OCI-LY3 (cell line): ENCODE results near the gene GK.
"Not testable (repeated sequence)": the region's sequence is repeated elsewhere in the genome, so short reads cannot be mapped to it uniquely, and the experiment has no call there.

Experiments
- H2AFZ ChIP-seq: fragments of 200-600, 300-600 bp; shearing (Covaris generic); 2 replicates; pipeline ENCODE4 v1.6.0; 2014; ENCODE audit warnings: antibody characterized with exemption, low read depth, low read length
- H3K27ac ChIP-seq: fragments of 200-600, 300-600 bp; sonication (generic); 2 replicates; pipeline ENCODE4 v1.5.1; 2014; ENCODE audit warnings: mild to moderate bottlenecking, low read length, moderate library complexity, mixed read lengths
- H3K27me3 ChIP-seq: fragments of 200-600, 300-600 bp; sonication (generic); 2 replicates; pipeline ENCODE4 v1.6.1; 2014; ENCODE audit warnings: low read depth, low read length, mixed read lengths
- H3K36me3 ChIP-seq: fragments of 200-600, 300-600 bp; sonication (generic); replicated peaks from 2 replicates; pipeline ENCODE3; 2014; ENCODE audit warnings: low read depth, low read length, mixed read lengths
- H3K4me1 ChIP-seq: fragments of 300-600, 200-600 bp; sonication (generic); 2 replicates; pipeline ENCODE4 v1.6.1; 2014; ENCODE audit warnings: low read length, mixed read lengths
- H3K4me2 ChIP-seq: fragments of 200-600, 300-600 bp; sonication (generic); 2 replicates; pipeline ENCODE4 v1.6.1; 2014; ENCODE audit warnings: low read length, mixed read lengths
- H3K4me3 ChIP-seq: fragments of 300-600, 200-600 bp; sonication (generic); 2 replicates; pipeline ENCODE4 v1.5.1; 2014; ENCODE audit warnings: antibody characterized with exemption, mild to moderate bottlenecking, low read length, moderate library complexity
- H3K79me2 ChIP-seq: fragments of 300-600, 200-600 bp; shearing (Covaris generic); 2 replicates; pipeline ENCODE4 v1.6.1; 2014; ENCODE audit warnings: mild to moderate bottlenecking, low read length, mixed read lengths
- H3K9ac ChIP-seq: fragments of 300-600, 200-600 bp; shearing (Covaris generic); 2 replicates; pipeline ENCODE4 v1.6.0; 2014; ENCODE audit warnings: mild to moderate bottlenecking, low read length, moderate library complexity
- H3K9me3 ChIP-seq: fragments of 200-600, 300-600 bp; shearing (Covaris generic); 2 replicates; pipeline ENCODE4 v1.6.1; 2014; ENCODE audit warnings: low read length, mixed read lengths; ENCODE audit not compliant: insufficient read depth
- H4K20me1 ChIP-seq: fragments of 200-600, 300-600 bp; sonication (generic); 2 replicates; pipeline ENCODE4 v1.6.1; 2016; ENCODE audit warnings: low read length, mixed read lengths; ENCODE audit not compliant: insufficient read depth
- CTCF ChIP-seq: fragments of 200-600, 300-600 bp; sonication (generic); IDR thresholded peaks from 2 replicates; pipeline ENCODE4 v1.5.1; 2014; ENCODE audit warnings: antibody characterized with exemption, low read length, low read depth
- EZH2phosphoT487 ChIP-seq: fragments of 200-600 bp; shearing (Covaris generic); IDR thresholded peaks from 2 replicates; pipeline ENCODE4 v1.6.1; 2018; ENCODE audit warnings: antibody characterized with exemption, mixed run types, low read depth

Gene GK

GRCh38 chrX:30635630-30636029 lies 17.6 kb upstream of the GK start:
- Histone ChIP-seq H3K9ac (no peak overlapping the region), H3K79me2 (no peaks in the 10 kb centered on the region), H4K20me1 (no peaks in the 10 kb centered on the region), H3K36me3 (no peaks in the 10 kb centered on the region), H3K27me3 (no peaks in the 10 kb centered on the region), H3K4me3 (no peak overlapping the region), H2AFZ (no peak overlapping the region), H3K9me3 (no peaks in the 10 kb centered on the region), H3K4me1 (no peaks in the 10 kb centered on the region), H3K27ac (no peak overlapping the region), H3K4me2 (no peak overlapping the region)
- peak; percentile 46 for TF ChIP-seq CTCF
- no peak for TF ChIP-seq EZH2phosphoT487

DNA sequence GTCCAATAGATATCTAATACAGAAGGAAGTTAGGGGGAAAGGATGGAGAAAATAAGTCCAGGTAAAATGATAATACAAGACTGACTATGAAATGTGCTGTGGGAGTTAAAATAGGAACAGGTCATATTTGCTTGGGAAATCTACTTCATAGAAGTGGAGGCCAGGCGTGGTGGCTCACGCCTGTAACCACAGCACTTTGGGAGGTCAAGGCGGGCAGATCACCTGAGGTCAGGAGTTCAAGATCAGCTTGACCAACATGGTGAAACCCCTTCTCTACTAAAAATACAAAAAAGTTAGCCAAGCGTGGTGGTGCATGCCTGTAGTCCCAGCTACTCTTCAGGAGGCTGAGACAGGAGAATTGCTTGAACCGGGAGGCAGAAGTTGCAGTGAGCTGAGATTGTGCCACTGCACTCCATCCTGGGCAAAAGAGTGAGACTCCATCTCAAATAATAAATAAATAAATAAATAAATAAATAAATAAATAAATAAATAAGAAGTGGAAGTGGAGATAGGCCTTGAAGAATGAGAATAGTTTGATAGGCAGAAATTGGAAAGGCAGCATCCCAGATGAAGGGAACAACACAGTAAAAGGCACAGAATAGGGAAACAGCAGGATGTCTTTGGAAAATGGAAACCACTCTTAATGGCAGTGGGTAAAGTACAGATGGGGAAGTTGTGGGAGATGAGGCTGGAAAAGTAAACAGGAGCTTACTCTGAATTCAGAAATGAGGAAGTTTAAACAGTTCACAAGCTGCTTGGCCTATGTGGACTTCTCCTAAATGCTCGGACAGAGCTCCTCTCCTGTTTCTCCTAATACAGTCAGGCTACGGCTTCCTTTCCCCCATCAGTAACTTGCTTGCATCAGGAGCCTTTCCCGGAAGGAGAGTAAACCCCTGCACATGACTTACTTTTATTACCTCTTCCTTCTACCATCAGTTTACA lies 15.1 kb upstream of the GK start:
- Histone ChIP-seq H3K4me2 (no peak overlapping the region), H3K4me1 (peaks cover 1% of the 10 kb centered on the region; the same call in 1 of the 2 replicates), H3K27ac (no peak overlapping the region), H3K36me3 (no peaks in the 10 kb centered on the region), H4K20me1 (no peaks in the 10 kb centered on the region), H3K27me3 (no peaks in the 10 kb centered on the region), H3K4me3 (no peak overlapping the region), H3K79me2 (no peaks in the 10 kb centered on the region), H3K9me3 (no peaks in the 10 kb centered on the region), H3K9ac (no peak overlapping the region), H2AFZ (no peak overlapping the region)
- no peak for TF ChIP-seq CTCF
- no peak for TF ChIP-seq EZH2phosphoT487

DNA sequence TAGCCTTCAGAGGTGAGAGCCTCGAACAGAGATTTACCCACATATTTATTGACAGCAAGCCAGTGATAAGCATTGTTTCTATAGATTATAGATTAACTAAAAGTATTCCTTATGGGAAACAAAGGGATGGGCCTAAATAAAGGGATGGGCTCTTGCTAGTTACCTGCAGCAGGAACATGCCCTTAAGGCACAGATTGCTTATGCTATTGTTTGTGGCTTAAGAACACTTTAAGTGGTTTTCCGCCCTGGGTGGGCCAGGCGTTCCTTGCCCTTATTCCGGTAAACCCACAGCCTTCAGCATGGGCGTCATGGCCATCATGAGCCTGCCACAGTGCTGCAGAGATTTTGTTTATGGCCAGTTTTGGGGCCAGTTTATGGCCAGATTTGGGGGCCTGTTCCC lies 13.5 kb upstream of the GK start:
- H3K36me3 ChIP-seq, H2AFZ ChIP-seq, H3K4me3 ChIP-seq, H3K4me1 ChIP-seq, H3K27ac ChIP-seq, H4K20me1 ChIP-seq, H3K9me3 ChIP-seq, H3K27me3 ChIP-seq, H3K9ac ChIP-seq, H3K79me2 ChIP-seq, H3K4me2 ChIP-seq: not testable (repeated sequence)

GRCh38 chrX:30642642-30643041 lies 10.6 kb upstream of the GK start:
- Histone ChIP-seq H3K9me3 (no peaks in the 10 kb centered on the region), H3K36me3 (no peaks in the 10 kb centered on the region), H2AFZ (no peak overlapping the region), H3K79me2 (no peaks in the 10 kb centered on the region), H3K27me3 (no peaks in the 10 kb centered on the region), H3K4me1 (peaks cover 7% of the 10 kb centered on the region; the same call in 1 of the 2 replicates), H3K4me2 (no peak overlapping the region), H3K9ac (no peak overlapping the region), H3K4me3 (no peak overlapping the region), H4K20me1 (no peaks in the 10 kb centered on the region), H3K27ac (no peak overlapping the region)
- TF ChIP-seq CTCF, result no peak
- no peak for TF ChIP-seq EZH2phosphoT487
